ENCODE measurements around the gene STOML1. TPM values are rescaled to one million over a fixed set of nuclear protein-coding genes. Genes with fewer than 3 reads are reported as not detected.

The STOML1 gene
- total and polyA plus RNA-seq, 2 experiments from 2014 or later = 2.3 to 2.4 TPM

- Histone ChIP-seq H3K4me3 (no peak overlapping the region), H3K9me2 (ENCODE audit: insufficient read depth) (no peaks in the 10 kb centered on the region), H3K4me1 (ENCODE audit: insufficient read depth) (peaks cover 11% of the 10 kb centered on the region), H3K27me3 (ENCODE audit: insufficient read depth) (peaks cover 15% of the 10 kb centered on the region; the same call in 1 of the 2 replicates), H2AFZ (no peak overlapping the region), H3K4me2 (no peak overlapping the region), H4K20me1 (replicated peaks; ENCODE audit: insufficient read depth) (no peaks in the 10 kb centered on the region), H3F3A (replicated peaks; ENCODE audit: low read depth) (no peaks in the 10 kb centered on the region), H3K27ac (ENCODE audit: low read depth) (no peak overlapping the region), H3K36me3 (ENCODE audit: insufficient read depth) (no peaks in the 10 kb centered on the region), H3K79me2 (replicated peaks; ENCODE audit: insufficient read depth) (no peaks in the 10 kb centered on the region)
- Mint-ChIP-seq H3K9me3 (no peaks in the 10 kb centered on the region), H3K4me1 (peaks cover 26% of the 10 kb centered on the region), H3K4me3 (no peak overlapping the region), H3K36me3 (ENCODE audit: low read depth) (no peaks in the 10 kb centered on the region; the same call in 2 of the 3 replicates), H3K27me3 (ENCODE audit: insufficient read depth, low read depth, poor library complexity) (peaks cover 21% of the 10 kb centered on the region), H3K27ac (no peak overlapping the region)
- DNase-seq (ENCODE audit: low spot score) (no peak), ATAC-seq (no peak)
- TF ChIP-seq EZH2phosphoT487 (IDR thresholded peaks at IDR 0.05; ENCODE audit: unreplicated experiment) (no peak), NANOG (IDR thresholded peaks at IDR 0.05; ENCODE audit: borderline replicate concordance) (no peak)
Observed at GRCh38 chr15:73930371-73930770, 61.7 kb downstream of the STOML1 start.

GRCh38 chr15:73928971-73929627, 63.0 kb downstream of the STOML1 start:
- H3K4me1 Mint-ChIP-seq = peaks cover 31% of the 10 kb centered on the region
- Histone ChIP-seq H2AFZ (no peak overlapping the region), H3K4me3 (no peak overlapping the region), H3K79me2 (replicated peaks; ENCODE audit: insufficient read depth) (no peaks in the 10 kb centered on the region), H3F3A (replicated peaks; ENCODE audit: low read depth) (no peaks in the 10 kb centered on the region), H4K20me1 (replicated peaks; ENCODE audit: insufficient read depth) (no peaks in the 10 kb centered on the region), H3K27ac (ENCODE audit: low read depth) (no peak overlapping the region), H3K36me3 (ENCODE audit: insufficient read depth) (no peaks in the 10 kb centered on the region), H3K9me2 (ENCODE audit: insufficient read depth) (no peaks in the 10 kb centered on the region), H3K27me3 (ENCODE audit: insufficient read depth) (peaks cover 15% of the 10 kb centered on the region; the same call in 1 of the 2 replicates), H3K4me1 (ENCODE audit: insufficient read depth) (peaks cover 23% of the 10 kb centered on the region), H3K4me2 (no peak overlapping the region)
- DNase-seq (ENCODE audit: low spot score) = no peak
- no peaks in the 10 kb centered on the region; the same call in 2 of the 3 replicates for H3K36me3 Mint-ChIP-seq (ENCODE audit: low read depth)
- H3K4me3 Mint-ChIP-seq = peak overlapping the region; percentile 53; the same call in 2 of the 3 replicates
- H3K27ac Mint-ChIP-seq = no peak overlapping the region
- H3K27me3 Mint-ChIP-seq (ENCODE audit: insufficient read depth, low read depth, poor library complexity) = peaks cover 25% of the 10 kb centered on the region
- ATAC-seq = no peak
- H3K9me3 Mint-ChIP-seq = no peaks in the 10 kb centered on the region
- no peak for TF ChIP-seq CREB1 (CRISPR knock-in tag; IDR thresholded peaks at IDR 0.05; ENCODE audit: low read depth)
- no peak for TF ChIP-seq STAT1 (IDR thresholded peaks at IDR 0.05; ENCODE audit: unreplicated experiment)
- TF ChIP-seq ETS1 (IDR thresholded peaks at IDR 0.05) = no peak
- TF ChIP-seq, protein P1, sequence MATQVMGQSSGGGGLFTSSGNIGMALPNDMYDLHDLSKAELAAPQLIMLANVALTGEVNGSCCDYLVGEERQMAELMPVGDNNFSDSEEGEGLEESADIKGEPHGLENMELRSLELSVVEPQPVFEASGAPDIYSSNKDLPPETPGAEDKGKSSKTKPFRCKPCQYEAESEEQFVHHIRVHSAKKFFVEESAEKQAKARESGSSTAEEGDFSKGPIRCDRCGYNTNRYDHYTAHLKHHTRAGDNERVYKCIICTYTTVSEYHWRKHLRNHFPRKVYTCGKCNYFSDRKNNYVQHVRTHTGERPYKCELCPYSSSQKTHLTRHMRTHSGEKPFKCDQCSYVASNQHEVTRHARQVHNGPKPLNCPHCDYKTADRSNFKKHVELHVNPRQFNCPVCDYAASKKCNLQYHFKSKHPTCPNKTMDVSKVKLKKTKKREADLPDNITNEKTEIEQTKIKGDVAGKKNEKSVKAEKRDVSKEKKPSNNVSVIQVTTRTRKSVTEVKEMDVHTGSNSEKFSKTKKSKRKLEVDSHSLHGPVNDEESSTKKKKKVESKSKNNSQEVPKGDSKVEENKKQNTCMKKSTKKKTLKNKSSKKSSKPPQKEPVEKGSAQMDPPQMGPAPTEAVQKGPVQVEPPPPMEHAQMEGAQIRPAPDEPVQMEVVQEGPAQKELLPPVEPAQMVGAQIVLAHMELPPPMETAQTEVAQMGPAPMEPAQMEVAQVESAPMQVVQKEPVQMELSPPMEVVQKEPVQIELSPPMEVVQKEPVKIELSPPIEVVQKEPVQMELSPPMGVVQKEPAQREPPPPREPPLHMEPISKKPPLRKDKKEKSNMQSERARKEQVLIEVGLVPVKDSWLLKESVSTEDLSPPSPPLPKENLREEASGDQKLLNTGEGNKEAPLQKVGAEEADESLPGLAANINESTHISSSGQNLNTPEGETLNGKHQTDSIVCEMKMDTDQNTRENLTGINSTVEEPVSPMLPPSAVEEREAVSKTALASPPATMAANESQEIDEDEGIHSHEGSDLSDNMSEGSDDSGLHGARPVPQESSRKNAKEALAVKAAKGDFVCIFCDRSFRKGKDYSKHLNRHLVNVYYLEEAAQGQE (IDR thresholded peaks at IDR 0.05; ENCODE audit: unreplicated experiment) = no peak
- no peak for TF ChIP-seq JUNB (IDR thresholded peaks at IDR 0.05; ENCODE audit: unreplicated experiment)
- TF ChIP-seq, protein P2, sequence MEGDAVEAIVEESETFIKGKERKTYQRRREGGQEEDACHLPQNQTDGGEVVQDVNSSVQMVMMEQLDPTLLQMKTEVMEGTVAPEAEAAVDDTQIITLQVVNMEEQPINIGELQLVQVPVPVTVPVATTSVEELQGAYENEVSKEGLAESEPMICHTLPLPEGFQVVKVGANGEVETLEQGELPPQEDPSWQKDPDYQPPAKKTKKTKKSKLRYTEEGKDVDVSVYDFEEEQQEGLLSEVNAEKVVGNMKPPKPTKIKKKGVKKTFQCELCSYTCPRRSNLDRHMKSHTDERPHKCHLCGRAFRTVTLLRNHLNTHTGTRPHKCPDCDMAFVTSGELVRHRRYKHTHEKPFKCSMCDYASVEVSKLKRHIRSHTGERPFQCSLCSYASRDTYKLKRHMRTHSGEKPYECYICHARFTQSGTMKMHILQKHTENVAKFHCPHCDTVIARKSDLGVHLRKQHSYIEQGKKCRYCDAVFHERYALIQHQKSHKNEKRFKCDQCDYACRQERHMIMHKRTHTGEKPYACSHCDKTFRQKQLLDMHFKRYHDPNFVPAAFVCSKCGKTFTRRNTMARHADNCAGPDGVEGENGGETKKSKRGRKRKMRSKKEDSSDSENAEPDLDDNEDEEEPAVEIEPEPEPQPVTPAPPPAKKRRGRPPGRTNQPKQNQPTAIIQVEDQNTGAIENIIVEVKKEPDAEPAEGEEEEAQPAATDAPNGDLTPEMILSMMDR (conservative IDR thresholded peaks at IDR 0.05; ENCODE audit: low read depth in 2 of 2) = no peak
- TF ChIP-seq ZNF331 (CRISPR knock-in tag; IDR thresholded peaks at IDR 0.05; ENCODE audit: low read depth) = no peak
